ENCODE results near the gene COL11A1.
"Not testable (repeated sequence)": the region's sequence is repeated elsewhere in the genome, so short reads cannot be mapped to it uniquely, and the experiment has no call there.

COL11A1 gene

GRCh38 chr1:103084181-103084580 lies 24.1 kb downstream of the COL11A1 start:
- no peak for DNase-seq

GRCh38 chr1:103075316-103076000 lies 32.9 kb downstream of the COL11A1 start:
- no peak for DNase-seq

- DNase-seq = peak in 9 of 56 donors; percentile 2 to 24 (median 5)
Measured at GRCh38 chr1:103074224-103074623, 34.1 kb downstream of the COL11A1 start.

- DNase-seq = no peak
Measured at GRCh38 chr1:103069201-103069600, 39.1 kb downstream of the COL11A1 start.

- DNase-seq = no peak
Measured at GRCh38 chr1:103063921-103064320, 44.4 kb downstream of the COL11A1 start.

- no peak for DNase-seq
Measured at GRCh38 chr1:103058391-103058790, 49.9 kb downstream of the COL11A1 start.

- DNase-seq = no peak
Measured at GRCh38 chr1:103056423-103056822, 51.9 kb downstream of the COL11A1 start.

DNA sequence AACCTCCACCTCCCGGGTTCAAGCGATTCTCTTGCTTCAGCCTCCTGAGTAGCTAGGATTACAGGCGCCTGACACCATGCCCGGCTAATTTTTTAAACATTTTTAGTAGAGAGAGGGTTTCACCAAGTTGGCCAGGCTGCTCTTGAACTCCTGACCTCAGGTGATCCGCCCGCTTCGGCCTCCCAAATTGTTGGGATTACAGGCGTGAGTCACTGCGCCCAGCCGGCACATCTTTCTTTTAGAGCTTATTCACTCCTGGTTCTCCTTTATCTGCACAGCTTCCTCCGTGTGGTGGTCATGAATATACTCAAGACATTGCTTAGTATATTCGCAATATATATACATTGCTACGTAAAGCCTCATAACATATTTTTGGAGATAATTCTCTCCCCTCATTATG lies 80.2 kb downstream of the COL11A1 start:
- DNase-seq = not testable (repeated sequence)

- no peak for DNase-seq
Measured at GRCh38 chr1:103025858-103026409, 82.4 kb downstream of the COL11A1 start.

- no peak for DNase-seq
Measured at GRCh38 chr1:103024051-103024450, 84.3 kb downstream of the COL11A1 start.

GRCh38 chr1:103002005-103002404 lies 106.3 kb downstream of the COL11A1 start:
- DNase-seq = no peak

- no peak for DNase-seq
Measured at GRCh38 chr1:102978874-102979273, 129.4 kb downstream of the COL11A1 start.

GRCh38 chr1:102977292-102977691 lies 131.0 kb downstream of the COL11A1 start:
- no peak for DNase-seq

DNA sequence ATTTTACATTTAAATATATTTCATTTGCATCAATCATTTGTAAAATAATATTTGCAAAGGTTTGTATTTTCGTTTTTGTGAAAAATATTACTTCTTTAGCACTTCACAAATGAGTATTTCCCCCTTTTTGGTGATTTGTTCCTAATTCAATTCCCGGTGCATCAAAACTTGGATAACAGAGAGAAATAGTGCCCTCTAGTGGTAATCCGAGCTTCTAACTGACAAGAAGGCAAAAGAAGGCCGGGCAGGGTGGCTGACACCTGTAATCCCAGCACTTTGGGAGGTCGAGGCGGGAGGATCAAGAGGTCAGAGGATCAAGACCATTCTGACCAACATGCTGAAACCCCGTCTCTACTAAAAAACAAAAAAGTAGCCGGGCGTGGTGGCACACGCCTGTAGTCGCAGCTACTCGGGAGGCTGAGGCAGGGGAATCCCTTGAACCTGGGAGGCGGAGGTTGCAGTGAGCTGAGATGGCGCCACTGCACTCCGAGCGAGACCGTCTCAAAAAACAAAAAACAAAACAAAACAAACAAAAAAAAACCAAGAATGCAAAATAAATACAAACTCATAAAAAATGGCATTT lies 137.7 kb downstream of the COL11A1 start:
- DNase-seq = peak in 1 of 56 donors; percentile 2

GRCh38 chr1:102967786-102968185 lies 140.5 kb downstream of the COL11A1 start:
- no peak for DNase-seq

DNA sequence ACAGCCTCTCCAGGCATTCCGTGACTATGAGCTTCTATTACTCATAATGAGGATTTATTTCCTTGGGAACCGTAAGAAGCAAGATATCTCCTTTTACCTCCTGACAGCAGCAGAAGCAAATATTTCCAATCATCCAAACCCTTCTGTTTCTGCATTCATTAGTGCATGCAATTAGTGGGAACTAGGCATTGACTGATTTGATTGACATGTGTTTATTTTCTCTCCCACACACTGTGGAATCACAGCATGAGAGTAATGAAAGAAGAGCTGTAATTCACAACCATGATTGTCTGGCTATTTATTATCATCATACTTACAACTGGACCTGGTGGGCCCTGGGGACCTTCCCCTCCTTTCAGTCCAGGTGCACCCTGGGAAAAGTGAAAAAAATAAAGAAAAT lies 146.8 kb downstream of the COL11A1 start:
- DNase-seq = no peak

DNA sequence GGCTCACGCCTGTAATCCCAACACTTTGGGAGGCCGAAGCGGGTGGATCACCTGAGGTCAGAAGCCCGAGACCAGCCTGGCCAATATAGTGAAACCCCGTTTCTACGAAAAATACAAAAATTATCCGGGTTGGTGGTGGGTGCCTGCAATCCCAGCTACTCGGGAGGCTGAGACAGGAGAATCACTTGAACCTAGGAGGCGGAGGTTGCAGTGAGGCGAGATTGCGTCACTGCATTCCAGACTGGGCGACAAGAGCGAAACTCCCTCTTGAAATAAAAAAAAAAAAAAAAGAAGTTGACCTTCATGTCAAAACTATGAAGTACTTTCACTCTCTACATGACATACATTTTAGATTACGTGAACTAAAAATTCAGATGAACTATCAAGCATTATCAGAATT lies 153.7 kb downstream of the COL11A1 start:
- no peak for DNase-seq

- no peak for DNase-seq
Measured at GRCh38 chr1:102952400-102952799, 155.9 kb downstream of the COL11A1 start.

GRCh38 chr1:102942324-102942723 lies 166.0 kb downstream of the COL11A1 start:
- no peak for DNase-seq

- no peak for DNase-seq
Measured at GRCh38 chr1:102941366-102941947, 166.9 kb downstream of the COL11A1 start.

DNA sequence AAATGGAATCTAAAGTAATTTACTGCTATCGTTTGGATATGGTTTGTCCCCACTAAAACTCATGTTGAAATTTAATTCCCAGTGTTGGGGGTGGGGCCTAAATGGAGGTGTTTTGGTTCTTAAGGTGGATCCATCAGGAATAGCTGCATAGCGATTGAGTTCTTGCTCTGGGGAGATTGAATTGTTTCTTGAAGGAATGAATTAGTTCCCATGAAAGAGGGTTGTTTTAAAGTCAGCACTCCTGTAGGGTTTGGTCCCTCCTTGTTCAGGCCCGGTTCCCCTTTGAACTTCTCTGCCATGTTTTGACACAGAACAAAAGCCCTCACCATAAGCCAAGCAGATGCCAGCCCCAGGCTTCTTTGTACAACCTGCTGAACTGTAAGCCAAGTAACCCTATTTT lies 170.9 kb downstream of the COL11A1 start:
- no peak for DNase-seq

DNA sequence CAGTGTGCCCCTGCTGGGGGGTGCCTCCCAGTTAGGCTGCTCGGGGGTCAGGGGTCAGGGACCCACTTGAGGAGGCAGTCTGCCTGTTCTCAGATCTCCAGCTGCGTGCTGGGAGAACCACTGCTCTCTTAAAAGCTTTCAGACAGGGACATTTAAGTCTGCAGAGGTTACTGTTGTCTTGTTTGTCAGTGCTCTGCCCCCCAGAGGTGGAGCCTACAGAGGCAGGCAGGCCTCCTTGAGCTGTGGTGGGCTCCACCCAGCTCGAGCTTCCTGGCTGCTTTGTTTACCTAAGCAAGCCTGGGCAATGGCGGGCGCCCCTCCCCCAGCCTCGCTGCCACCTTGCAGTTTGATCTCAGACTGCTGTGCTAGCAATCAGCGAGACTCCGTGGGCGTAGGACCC lies 175.0 kb downstream of the COL11A1 start:
- not testable (repeated sequence) for DNase-seq

- no peak for DNase-seq
Measured at GRCh38 chr1:102919659-102920058, 188.7 kb downstream of the COL11A1 start.

Measured in amygdala (tissue), 56 donors.